ENCODE measurements around the gene CFAP77.

Gene CFAP77

GRCh38 chr9:132499251-132499650, 89.2 kb downstream of the CFAP77 start:
- Mint-ChIP-seq H3K27ac (no peak overlapping the region), H3K9me3 (no peaks in the 10 kb centered on the region), H3K4me3 (no peak overlapping the region), H3K27me3 (peaks cover 12% of the 10 kb centered on the region), H3K36me3 (ENCODE audit: low read depth) (no peaks in the 10 kb centered on the region), H3K4me1 (ENCODE audit: low read depth) (no peaks in the 10 kb centered on the region)
- intact Hi-C loops (cut with micrococcal nuclease): no loop called here

GRCh38 chr9:132500193-132500592, 90.2 kb downstream of the CFAP77 start:
- Mint-ChIP-seq H3K4me1 (ENCODE audit: low read depth) (no peaks in the 10 kb centered on the region), H3K27me3 (peaks cover 13% of the 10 kb centered on the region), H3K4me3 (no peak overlapping the region), H3K36me3 (ENCODE audit: low read depth) (no peaks in the 10 kb centered on the region), H3K27ac (no peak overlapping the region), H3K9me3 (no peaks in the 10 kb centered on the region)
- intact Hi-C loops (cut with micrococcal nuclease): no loop called here

- Mint-ChIP-seq H3K4me3 (no peak overlapping the region), H3K27ac (no peak overlapping the region), H3K27me3 (peaks cover 20% of the 10 kb centered on the region), H3K4me1 (ENCODE audit: low read depth) (peaks cover 8% of the 10 kb centered on the region), H3K36me3 (ENCODE audit: low read depth) (no peaks in the 10 kb centered on the region), H3K9me3 (no peaks in the 10 kb centered on the region)
- intact Hi-C loops (cut with micrococcal nuclease): no loop called here
These were observed 92.5 kb downstream of the CFAP77 start for GRCh38 chr9:132502480-132502879.

GRCh38 chr9:132503116-132503515, 93.1 kb downstream of the CFAP77 start:
- Mint-ChIP-seq H3K27me3 (peaks cover 22% of the 10 kb centered on the region), H3K27ac (no peak overlapping the region), H3K36me3 (ENCODE audit: low read depth) (no peaks in the 10 kb centered on the region), H3K4me3 (no peak overlapping the region), H3K9me3 (no peaks in the 10 kb centered on the region), H3K4me1 (ENCODE audit: low read depth) (peaks cover 8% of the 10 kb centered on the region)
- intact Hi-C loops (cut with micrococcal nuclease): no loop called here

- H3K4me3 Mint-ChIP-seq: no peak overlapping the region
- no peaks in the 10 kb centered on the region for H3K9me3 Mint-ChIP-seq
- H3K27ac Mint-ChIP-seq: no peak overlapping the region
- H3K36me3 Mint-ChIP-seq (ENCODE audit: low read depth): no peaks in the 10 kb centered on the region
- intact Hi-C loops (cut with micrococcal nuclease): no loop called here
- H3K27me3 Mint-ChIP-seq: peaks cover 25% of the 10 kb centered on the region
- peaks cover 8% of the 10 kb centered on the region for H3K4me1 Mint-ChIP-seq (ENCODE audit: low read depth)
These were observed 94.5 kb downstream of the CFAP77 start for GRCh38 chr9:132504488-132504887.

- H3K4me3 Mint-ChIP-seq: no peak overlapping the region
- H3K27me3 Mint-ChIP-seq: peaks cover 25% of the 10 kb centered on the region
- H3K9me3 Mint-ChIP-seq: no peaks in the 10 kb centered on the region
- intact Hi-C loops (cut with micrococcal nuclease): loop anchor here (5.0 kb wide), 1 partner anchor 141 kb away; no protein-coding TSS in a partner anchor
- H3K27ac Mint-ChIP-seq: no peak overlapping the region
- peaks cover 8% of the 10 kb centered on the region for H3K4me1 Mint-ChIP-seq (ENCODE audit: low read depth)
- H3K36me3 Mint-ChIP-seq (ENCODE audit: low read depth): no peaks in the 10 kb centered on the region
These were observed 96.1 kb downstream of the CFAP77 start for GRCh38 chr9:132505991-132506655.

GRCh38 chr9:132506977-132507669, 97.1 kb downstream of the CFAP77 start:
- H3K27me3 Mint-ChIP-seq: peaks cover 25% of the 10 kb centered on the region
- peaks cover 8% of the 10 kb centered on the region for H3K4me1 Mint-ChIP-seq (ENCODE audit: low read depth)
- no peaks in the 10 kb centered on the region for H3K36me3 Mint-ChIP-seq (ENCODE audit: low read depth)
- H3K27ac Mint-ChIP-seq: no peak overlapping the region
- intact Hi-C loops (cut with micrococcal nuclease): loop anchor here (1.0 to 5.0 kb wide), 2 partner anchors 140 to 293 kb away; no protein-coding TSS in a partner anchor
- H3K9me3 Mint-ChIP-seq: no peaks in the 10 kb centered on the region
- no peak overlapping the region for H3K4me3 Mint-ChIP-seq

- Mint-ChIP-seq H3K4me1 (ENCODE audit: low read depth) (peaks cover 8% of the 10 kb centered on the region), H3K9me3 (no peaks in the 10 kb centered on the region), H3K36me3 (ENCODE audit: low read depth) (no peaks in the 10 kb centered on the region), H3K27ac (no peak overlapping the region), H3K27me3 (peaks cover 25% of the 10 kb centered on the region), H3K4me3 (no peak overlapping the region)
- intact Hi-C loops (cut with micrococcal nuclease): loop anchor here (1.0 to 5.0 kb wide), 2 partner anchors 139 to 292 kb away; no protein-coding TSS in a partner anchor
These were observed 97.9 kb downstream of the CFAP77 start for GRCh38 chr9:132507670-132508469.

GRCh38 chr9:132509928-132510874, 100.2 kb downstream of the CFAP77 start:
- Mint-ChIP-seq H3K27me3 (peaks cover 20% of the 10 kb centered on the region), H3K4me3 (no peak overlapping the region), H3K9me3 (no peaks in the 10 kb centered on the region), H3K27ac (no peak overlapping the region), H3K4me1 (ENCODE audit: low read depth) (peaks cover 8% of the 10 kb centered on the region), H3K36me3 (ENCODE audit: low read depth) (no peaks in the 10 kb centered on the region)
- intact Hi-C loops (cut with micrococcal nuclease): loop anchor here (5.0 kb wide), 1 partner anchor 137 kb away; no protein-coding TSS in a partner anchor

GRCh38 chr9:132511191-132511999, 101.4 kb downstream of the CFAP77 start:
- Mint-ChIP-seq H3K9me3 (no peaks in the 10 kb centered on the region), H3K36me3 (ENCODE audit: low read depth) (no peaks in the 10 kb centered on the region), H3K4me1 (ENCODE audit: low read depth) (peaks cover 8% of the 10 kb centered on the region), H3K27ac (no peak overlapping the region), H3K27me3 (peaks cover 12% of the 10 kb centered on the region), H3K4me3 (no peak overlapping the region)
- intact Hi-C loops (cut with micrococcal nuclease): no loop called here

GRCh38 chr9:132513416-132513815, 103.4 kb downstream of the CFAP77 start:
- Mint-ChIP-seq H3K4me3 (no peak overlapping the region), H3K27me3 (peaks cover 15% of the 10 kb centered on the region), H3K27ac (no peak overlapping the region), H3K4me1 (ENCODE audit: low read depth) (no peaks in the 10 kb centered on the region), H3K36me3 (ENCODE audit: low read depth) (no peaks in the 10 kb centered on the region), H3K9me3 (no peaks in the 10 kb centered on the region)
- intact Hi-C loops (cut with micrococcal nuclease): no loop called here

- intact Hi-C loops (cut with micrococcal nuclease): no loop called here
- Mint-ChIP-seq H3K27ac (no peak overlapping the region), H3K4me3 (no peak overlapping the region), H3K9me3 (no peaks in the 10 kb centered on the region), H3K27me3 (peaks cover 12% of the 10 kb centered on the region), H3K4me1 (ENCODE audit: low read depth) (no peaks in the 10 kb centered on the region), H3K36me3 (ENCODE audit: low read depth) (no peaks in the 10 kb centered on the region)
These were observed 104.2 kb downstream of the CFAP77 start for GRCh38 chr9:132514011-132514744.
